C1 segment of cervical spinal cord (tissue), 14 donors: ENCODE measurements around the gene PROM1.

Source experiments
- DNase-seq, 14 donors: peaks; one replicate each; lab custom pipeline; 2025; lab: John Stamatoyannopoulos, UW

PROM1 gene, protein sequence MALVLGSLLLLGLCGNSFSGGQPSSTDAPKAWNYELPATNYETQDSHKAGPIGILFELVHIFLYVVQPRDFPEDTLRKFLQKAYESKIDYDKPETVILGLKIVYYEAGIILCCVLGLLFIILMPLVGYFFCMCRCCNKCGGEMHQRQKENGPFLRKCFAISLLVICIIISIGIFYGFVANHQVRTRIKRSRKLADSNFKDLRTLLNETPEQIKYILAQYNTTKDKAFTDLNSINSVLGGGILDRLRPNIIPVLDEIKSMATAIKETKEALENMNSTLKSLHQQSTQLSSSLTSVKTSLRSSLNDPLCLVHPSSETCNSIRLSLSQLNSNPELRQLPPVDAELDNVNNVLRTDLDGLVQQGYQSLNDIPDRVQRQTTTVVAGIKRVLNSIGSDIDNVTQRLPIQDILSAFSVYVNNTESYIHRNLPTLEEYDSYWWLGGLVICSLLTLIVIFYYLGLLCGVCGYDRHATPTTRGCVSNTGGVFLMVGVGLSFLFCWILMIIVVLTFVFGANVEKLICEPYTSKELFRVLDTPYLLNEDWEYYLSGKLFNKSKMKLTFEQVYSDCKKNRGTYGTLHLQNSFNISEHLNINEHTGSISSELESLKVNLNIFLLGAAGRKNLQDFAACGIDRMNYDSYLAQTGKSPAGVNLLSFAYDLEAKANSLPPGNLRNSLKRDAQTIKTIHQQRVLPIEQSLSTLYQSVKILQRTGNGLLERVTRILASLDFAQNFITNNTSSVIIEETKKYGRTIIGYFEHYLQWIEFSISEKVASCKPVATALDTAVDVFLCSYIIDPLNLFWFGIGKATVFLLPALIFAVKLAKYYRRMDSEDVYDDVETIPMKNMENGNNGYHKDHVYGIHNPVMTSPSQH

DNA sequence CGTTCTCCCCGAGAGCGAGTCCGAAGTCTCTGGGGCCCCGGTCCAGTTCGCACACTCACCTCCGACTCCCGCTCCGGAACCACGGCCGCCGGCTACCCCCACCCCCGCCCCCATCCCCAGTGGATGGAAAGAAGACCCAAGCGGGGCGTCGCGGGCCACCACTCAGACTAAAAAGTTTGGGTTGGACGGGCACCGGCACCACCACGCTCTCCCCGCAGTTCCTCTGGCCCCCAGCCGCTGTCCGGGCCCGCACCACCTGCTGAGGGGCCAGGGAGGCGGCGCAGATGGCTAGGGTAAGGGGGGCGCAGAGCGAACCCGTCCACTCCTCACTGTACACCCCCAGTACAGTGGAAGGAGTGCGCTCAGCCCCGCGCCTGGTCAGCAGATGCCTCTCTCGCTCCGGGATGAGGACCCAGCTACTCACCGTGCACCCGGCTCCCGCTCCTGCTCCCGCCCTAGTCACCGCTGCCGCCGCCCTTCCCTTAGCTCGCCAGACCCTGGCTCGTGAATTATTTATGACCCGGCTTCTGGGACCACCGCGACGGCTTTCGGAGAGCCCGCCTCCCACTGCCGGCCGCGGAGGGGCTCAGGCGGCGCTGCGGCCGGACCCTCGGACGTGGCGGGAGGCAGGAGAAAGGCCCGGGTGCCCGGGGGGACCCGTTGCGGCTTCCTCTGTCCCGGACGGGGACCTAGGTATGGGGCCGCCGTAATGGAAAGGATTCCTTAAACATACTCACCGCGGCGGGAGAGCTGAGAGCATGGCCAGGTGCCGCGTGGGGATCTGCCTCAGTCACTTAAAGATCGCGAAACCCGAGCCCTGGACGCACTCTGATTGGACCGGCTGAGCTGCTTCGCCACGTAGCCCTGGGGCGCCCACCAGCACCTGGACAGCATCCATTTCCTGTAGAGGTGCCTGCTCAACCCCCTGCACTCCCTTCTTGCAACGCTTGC, at the start of gene PROM1:
TSS of gene PROM1 (minus strand) at position 783 of the 951 bp plus-strand sequence. CDS start 8,117 bp downstream, outside the sequence.
- DNase-seq, result no peak

DNA sequence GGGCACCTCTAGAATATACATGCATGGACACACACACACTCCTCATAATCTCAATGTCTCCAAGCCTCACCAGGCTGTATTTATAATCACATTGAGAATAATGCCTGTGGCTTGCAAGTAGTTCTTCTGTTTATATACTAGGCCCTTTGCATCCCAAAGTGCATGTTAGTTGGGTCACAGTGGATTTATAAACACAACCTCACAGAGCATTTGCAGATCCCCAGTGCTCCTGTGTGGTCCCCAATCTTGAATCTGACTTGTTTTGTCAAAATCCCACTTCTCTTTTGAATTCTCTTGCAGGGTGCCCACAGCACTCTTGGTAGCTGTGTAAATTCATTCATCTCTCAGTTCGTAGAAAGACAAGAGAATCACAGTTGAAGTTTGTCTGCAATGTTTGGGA, 49.6 kb upstream of the PROM1 start:
- no peak for DNase-seq

DNA sequence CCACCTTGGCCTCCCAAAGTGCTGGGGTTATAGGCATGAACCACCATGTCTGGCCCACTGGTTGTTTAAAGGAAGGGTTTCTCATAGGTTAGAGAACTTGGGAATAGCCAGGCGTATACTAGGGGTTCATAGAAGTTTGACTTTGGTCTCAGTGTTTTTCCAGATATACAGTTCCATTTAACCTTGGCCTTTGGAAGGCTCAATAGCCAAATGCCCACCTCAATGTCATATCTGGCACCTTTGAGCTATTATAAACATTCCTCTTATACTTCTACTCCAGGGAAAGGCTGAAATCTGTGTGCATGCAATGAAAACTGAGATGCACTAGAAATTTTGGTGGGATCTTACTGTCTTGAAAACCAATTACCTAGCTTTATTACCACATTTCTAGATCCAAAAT, 47.5 kb upstream of the PROM1 start:
- no peak for DNase-seq

DNA sequence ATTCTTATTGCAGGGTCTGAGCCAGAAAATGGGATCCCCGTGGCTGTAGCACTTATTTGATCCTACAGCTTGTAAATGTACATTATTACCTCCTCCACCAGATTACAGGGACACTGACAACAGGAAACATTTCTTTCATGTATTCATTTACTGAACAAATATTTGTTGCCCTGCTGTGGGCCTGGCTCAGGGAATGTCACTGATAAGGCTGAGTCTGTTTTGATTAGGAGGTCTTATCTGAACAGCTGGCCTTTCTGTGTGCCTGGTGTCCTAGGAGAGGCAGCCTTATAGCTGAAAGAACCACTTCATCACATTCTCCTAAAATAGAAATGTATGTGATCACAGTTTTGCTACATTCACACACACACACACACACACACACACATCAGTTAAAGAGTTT, 45.5 kb upstream of the PROM1 start:
- DNase-seq, result no peak

DNA sequence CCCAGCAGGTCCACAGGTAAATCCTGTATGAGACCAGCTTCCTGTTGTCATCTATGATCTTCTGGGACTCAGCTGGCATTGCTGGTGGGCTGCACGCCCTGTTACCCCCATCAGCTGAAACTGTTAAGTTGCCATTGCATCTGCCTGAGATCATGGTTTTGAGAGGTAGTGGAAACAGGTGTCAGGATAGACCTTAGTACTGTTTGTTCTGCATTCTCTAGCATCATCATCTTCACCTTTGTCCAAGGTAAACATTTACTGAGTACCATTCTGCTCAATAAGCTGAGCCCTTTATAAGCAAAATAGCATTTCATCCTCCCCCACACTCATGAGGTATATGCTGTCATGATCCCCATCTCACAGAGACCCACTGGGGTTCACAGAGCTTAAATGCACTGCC, 42.9 kb upstream of the PROM1 start:
- peak in 1 of 14 donors; percentile 14 for DNase-seq

DNA sequence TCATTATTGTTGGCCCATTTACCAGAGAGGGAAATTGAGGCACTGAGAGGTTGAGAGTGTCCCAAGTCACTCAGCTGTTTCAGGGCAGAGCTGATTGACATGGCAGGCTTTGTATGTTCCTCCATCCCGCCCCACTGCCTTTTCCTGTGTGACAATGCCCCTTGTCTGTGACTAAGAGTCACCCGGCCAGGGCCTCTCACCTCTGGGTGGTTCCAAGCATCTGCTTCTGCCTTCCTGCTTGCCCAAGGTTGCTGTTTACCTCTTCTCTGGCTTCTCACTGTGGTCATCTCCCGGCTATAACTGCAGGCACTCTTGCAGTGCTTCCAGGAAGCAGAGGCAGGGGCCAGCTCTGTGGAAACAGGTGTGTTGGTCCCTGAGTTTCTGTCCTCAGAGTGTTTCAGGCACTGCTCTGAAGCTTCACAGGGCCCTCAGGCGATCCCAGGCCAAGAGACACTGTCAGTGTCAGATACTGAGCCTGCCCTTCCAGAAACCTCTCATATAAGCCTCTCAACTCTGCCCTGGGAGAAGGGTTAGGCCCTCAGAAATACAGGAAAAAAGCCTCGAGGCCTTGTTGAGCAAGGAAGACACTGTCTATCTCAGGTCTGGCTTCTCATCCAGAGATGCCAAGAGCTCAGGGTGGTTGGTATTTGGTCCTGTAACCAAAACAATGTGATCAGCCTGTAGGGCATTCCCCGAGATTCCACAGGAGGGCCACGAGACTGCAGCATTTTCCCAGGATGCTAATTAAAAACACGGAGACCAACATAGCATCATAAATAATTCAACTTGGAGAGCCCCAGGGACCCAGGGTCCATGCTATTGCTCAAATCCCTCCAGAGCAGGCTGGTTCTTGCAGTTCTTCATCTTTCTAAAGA, 42.0 kb upstream of the PROM1 start:
- no peak for DNase-seq

DNA sequence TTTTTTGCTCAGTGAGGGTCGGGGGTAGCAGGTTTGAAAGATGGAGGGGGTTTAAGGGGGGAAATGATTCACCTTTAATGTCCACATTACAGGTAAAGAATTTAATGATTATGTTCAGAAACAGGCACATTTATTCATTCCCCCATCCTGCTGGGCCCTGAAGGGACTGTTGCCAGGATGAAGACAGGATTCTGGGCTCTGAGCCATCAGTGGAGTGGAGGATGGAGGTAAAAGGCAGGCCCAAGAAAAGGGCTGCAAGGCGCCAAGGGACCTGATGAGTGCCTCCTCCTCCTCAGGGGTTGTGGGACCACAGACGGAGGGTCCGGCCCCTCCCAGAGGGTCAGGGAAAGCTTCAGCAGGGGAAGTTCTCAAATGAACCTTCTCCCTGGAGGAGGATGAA, 40.4 kb upstream of the PROM1 start:
- DNase-seq, result peak in 1 of 14 donors; percentile 53

DNA sequence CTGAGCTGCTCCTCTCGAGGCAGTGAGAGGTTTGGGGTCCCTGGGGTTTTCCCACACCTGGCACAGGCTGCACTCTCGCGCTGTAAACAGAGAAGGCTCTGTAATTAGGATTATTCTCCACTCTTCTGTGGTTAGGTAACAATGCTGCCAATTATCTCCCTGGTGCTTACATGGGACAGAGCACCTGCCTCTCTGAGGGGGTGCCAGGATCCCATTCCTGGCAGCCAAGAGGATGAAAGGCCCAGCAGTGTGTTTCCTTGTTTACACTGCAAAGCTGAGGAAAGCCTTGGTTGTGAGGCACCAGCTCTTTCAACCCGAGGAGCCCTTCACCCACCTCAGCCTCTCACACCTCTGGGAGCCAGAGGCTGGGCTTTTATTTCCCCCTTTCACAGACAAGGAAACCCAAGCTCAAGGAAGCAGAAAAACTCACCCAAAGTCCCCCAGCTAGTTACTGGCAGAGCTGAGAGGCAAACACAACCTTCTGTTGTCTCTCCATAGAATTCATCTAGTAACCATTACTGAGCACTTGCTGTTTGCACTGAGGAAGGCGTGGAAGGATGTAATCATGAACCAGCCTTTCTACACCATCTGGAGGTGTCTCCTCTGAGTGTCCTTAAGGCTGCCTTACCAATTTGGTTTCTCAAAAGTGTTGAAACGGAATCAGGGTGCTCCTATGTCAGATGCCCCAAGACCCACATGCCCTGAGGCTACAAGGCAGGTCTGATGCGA, 39.7 kb upstream of the PROM1 start:
- DNase-seq, result peak in 1 of 14 donors; percentile 74

DNA sequence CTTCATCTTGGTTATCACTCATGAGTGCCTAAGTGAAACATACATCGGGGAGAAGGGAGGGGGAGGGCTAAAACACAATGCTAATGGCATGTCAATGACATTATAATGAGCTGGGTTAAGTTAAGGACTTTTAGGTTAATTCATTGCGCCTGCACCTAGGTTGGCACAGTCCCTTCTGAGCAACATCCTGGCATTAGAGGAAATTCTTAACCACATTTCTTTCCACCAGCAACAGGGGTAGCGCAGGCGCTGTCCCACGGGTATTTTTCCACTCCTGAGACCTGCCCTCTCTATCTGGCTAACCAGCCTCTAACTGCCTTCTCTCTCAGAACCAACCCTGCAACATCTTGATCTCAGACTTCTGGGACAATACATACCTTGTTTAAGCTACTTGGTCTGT, 39.0 kb upstream of the PROM1 start:
- no peak for DNase-seq

DNA sequence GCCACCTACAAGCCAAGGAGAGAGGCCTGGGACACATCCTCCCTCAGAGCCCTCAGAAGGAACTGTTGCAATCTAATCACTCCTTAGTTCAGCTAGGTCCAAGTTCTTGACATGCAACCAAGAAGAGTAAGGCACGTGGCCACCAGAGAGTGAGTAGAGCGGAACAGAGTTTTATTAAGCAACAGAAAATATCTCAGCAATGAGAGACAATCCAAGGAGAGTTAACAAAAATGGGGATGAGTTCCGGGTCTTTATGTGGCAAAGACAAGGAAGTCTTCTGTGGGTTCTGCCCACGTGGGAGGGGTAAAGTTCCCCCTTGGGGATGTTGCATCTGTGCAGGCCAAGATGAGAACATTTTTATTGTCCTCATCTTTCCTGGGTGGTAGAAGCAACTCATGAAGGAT, 38.5 kb upstream of the PROM1 start:
- DNase-seq, result no peak

DNA sequence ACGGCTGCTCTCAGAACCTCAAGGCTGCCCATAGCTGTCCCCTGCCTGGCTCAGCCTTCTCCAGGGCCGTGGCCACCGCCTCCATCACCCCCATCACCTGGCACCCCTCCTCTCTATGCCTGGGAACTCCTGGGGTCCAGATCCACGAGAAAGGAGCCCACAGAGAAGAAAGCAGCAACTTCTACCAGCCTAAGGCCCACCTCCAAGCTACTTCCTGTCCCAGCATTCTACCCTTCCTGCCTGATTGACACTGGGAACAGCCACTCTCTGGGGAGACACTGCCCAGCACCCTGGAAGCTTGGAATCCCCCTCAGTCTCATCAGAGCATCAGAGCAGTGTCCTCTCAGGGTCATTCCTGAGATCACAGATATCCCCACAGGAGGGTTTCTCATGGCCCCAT, 36.9 kb upstream of the PROM1 start:
- no peak for DNase-seq

DNA sequence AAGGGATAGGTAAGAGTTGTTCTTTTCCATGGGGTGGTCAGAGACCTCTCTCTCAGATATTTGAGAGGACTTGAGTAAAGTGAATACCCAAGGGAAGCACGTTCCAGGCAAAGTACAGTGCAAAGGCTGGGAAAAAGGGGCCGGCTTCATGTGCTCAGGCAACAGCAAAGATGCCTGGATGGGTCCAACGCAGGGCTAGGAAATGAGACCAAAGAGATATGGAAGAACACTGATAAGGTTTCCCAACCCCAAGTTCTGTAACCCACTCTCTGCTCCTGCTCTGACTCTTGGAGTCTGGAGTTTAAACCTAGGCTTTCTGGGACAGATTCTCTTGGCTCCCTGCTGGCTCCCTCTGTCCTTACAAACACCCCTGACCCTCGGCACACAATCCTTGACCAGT, 36.2 kb upstream of the PROM1 start:
- DNase-seq, result no peak

DNA sequence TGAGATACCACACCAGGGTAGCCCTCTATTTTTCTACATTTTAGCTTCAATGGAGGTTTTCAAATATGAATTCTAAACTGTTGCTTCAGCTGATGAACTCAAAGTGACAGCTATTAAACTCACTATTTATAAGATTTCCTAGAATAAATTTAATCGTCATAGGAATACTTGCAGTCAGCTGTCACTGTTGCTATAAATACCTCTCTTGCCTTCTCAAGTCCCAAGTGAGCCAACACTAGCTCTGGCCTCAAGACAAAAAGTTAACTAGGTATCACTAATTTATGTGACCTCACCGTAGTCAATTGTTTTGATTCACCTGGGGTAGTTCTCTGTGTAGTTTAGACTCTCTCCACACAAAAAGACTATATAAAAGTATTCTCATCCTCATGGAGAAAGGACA, 34.3 kb upstream of the PROM1 start:
- DNase-seq, result no peak

DNA sequence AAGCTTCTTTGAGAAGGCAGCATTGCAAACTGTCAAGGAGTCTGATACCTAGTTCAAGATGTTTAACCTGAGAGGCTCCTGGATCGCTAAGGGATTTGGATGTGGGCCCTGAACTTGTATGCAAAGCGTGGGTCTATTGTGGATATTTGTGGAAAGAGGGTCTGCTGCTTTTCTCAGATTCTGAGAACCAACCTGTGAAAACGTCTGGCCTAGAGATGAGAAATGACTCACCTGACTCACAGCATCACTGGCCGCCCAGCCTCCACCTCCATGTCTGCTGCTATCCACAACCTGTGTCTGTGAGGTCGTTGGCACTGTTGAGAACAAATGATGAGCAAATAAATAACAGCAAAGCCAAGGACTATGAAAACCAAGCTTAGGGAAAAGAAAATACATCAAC, 33.3 kb upstream of the PROM1 start:
- DNase-seq, result no peak

DNA sequence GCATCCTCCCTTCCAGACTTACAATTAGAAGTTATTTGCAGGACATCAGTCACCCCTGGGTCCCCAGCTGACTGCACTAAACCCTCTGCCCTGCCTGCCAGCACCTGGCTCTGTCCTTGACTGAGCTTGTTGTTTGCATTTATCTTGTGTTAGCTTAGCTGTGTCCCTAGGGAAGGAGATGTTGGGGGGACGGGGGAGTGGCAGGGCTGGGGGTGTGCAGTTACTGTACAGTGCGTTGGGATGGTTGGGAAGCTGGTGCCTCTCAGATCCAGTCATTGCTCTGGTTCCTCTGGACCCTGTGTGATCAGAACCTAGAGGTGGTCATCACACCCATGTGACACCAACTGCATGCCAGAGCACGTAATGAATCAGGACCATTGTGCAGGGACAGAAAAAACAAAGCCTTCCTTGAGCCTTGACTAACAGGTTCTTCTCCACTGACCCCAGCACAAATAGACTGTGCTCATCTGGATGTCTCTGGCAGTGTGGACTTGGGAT, 32.7 kb upstream of the PROM1 start:
- no peak for DNase-seq

DNA sequence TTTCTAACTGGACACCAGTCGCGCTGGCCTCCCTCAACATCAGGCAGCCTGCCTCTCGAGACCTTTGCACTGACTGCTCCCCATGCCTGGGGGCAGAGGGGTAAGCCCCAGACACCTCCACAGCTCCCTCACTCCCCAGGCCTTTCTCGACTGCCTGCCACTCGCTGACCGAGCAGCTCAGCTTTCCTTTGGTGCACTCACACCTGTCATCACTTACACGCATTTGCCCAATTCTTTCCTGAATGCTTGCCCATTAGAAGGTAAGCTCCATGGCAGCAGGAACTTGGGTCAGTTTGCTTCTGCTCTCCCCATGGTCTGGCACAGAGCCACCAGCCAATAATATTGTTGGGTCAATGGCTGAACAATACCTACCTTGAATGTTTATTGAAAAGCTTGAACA, 32.2 kb upstream of the PROM1 start:
- DNase-seq, result no peak

DNA sequence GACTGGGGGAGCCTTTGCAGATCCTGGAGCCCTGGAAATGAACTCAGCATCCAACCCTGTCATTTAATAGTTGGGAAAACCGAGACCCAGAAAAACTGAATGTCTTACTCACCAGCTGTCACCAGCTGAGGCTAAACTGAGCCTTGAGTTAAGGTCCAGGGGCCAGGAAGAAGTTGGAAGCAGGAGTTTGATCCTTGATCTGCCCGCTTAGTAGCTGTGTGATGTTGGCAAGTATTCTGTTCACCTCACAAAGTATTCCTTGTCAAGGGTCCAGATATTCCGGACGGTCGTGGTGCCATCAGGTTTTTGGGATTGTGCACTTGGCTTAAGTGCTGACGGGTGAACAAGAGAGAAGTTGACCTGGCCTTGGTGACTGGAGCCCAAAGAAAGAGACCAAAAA, 30.7 kb upstream of the PROM1 start:
- no peak for DNase-seq

DNA sequence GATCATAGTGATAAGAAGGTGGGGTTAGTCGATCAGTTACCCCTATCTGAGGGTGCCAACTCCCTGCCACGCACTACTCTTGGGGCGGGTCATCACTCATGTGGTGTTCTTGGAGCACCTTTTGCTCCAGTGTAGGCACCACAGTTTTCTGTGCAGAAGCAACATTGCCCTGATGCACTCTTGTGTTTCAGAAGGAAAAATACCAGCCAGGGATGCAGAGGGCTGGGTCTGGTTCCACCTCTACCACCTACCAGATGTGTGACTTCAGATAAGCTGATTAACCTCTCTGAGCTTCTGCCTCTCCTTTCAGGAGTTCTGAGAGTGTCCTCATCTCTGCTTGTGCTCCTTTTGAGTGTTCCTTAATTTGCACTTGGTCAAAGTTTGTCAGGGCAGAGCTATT, 29.9 kb upstream of the PROM1 start:
- no peak for DNase-seq

DNA sequence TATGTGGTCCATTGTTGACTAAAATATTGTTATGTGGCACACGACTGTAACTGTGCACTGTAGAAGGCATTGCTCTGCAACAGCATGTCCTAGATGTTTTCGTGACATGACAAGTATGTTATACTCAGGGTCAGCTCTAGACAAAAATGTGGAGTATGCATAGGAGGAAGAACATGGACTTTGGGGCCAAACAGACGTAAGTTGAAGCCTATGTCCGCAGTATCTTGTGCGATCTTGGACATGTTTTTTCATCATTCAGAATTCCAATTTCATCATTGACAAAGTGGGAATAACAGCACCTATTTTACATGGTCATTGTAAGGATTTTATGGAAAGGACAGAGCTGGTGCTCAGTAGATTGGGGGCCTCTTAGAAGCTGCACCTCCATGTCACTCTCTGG, 27.7 kb upstream of the PROM1 start:
- DNase-seq, result no peak
